DMS 273 (cell line): ENCODE data around the gene UNC5CL.
A peak's percentile ranks its signal among the peaks of the same experiment; 100 is the strongest.
"Not testable (repeated sequence)": the region's sequence is repeated elsewhere in the genome, so short reads cannot be mapped to it uniquely, and the experiment has no call there.

Experiments used
- DNase-seq: peaks from one replicate; lab custom pipeline; 2025; ENCODE audit not compliant: unreplicated experiment; lab: John Stamatoyannopoulos, UW

UNC5CL gene

GRCh38 chr6:41040940-41041536 is 2.0 kb upstream of the UNC5CL start:
- no peak for DNase-seq

- no peak for DNase-seq
These were observed 1.3 kb upstream of the UNC5CL start for GRCh38 chr6:41040101-41040939.

GRCh38 chr6:41038205-41038604 is 816 bp downstream of the UNC5CL start:
- DNase-seq, result no peak

GRCh38 chr6:41037107-41037900 is 1.7 kb downstream of the UNC5CL start:
- DNase-seq, result no peak

- DNase-seq, result no peak
These were observed 2.4 kb downstream of the UNC5CL start for GRCh38 chr6:41036601-41037000.

GRCh38 chr6:41036186-41036585 is 2.8 kb downstream of the UNC5CL start:
- DNase-seq, result no peak

- DNase-seq, result no peak
These were observed 5.2 kb downstream of the UNC5CL start for GRCh38 chr6:41033776-41034175.

- DNase-seq, result no peak
These were observed 6.2 kb downstream of the UNC5CL start for GRCh38 chr6:41032830-41033229.

- DNase-seq, result no peak
These were observed 10.2 kb downstream of the UNC5CL start for GRCh38 chr6:41028561-41029412.

- peak; percentile 84 for DNase-seq
These were observed 11.0 kb downstream of the UNC5CL start for GRCh38 chr6:41027799-41028560.

GRCh38 chr6:41027241-41027640 is 11.8 kb downstream of the UNC5CL start:
- DNase-seq, result no peak

GRCh38 chr6:41025966-41026530 is 13.0 kb downstream of the UNC5CL start:
- DNase-seq, result no peak

- peak; percentile 31 for DNase-seq
These were observed 15.9 kb downstream of the UNC5CL start for GRCh38 chr6:41023114-41023513.

- peak; percentile 24 for DNase-seq
These were observed 16.7 kb downstream of the UNC5CL start for GRCh38 chr6:41022294-41022693.

- DNase-seq, result peak; percentile 40
These were observed 17.2 kb downstream of the UNC5CL start for GRCh38 chr6:41021832-41022231.

GRCh38 chr6:41017663-41018062 is 21.4 kb downstream of the UNC5CL start:
- DNase-seq, result no peak

- DNase-seq, result not testable (repeated sequence)
These were observed 23.2 kb downstream of the UNC5CL start for GRCh38 chr6:41015860-41016259.

- no peak for DNase-seq
These were observed 24.2 kb downstream of the UNC5CL start for GRCh38 chr6:41014780-41015179.

GRCh38 chr6:41013466-41014153 is 25.4 kb downstream of the UNC5CL start:
- DNase-seq, result peak; percentile 8
